ENCODE results near the gene ITFG1. TPM values are rescaled to one million over a fixed set of nuclear protein-coding genes. Genes with fewer than 3 reads are reported as not detected.
A peak's percentile ranks its signal among the peaks of the same experiment; 100 is the strongest.
"Not testable (repeated sequence)": the region's sequence is repeated elsewhere in the genome, so short reads cannot be mapped to it uniquely, and the experiment has no call there.

ITFG1 gene
- total and polyA plus RNA-seq, 2 of the 13 experiments (the other 11 are each of a cell fraction or from before 2014, with no cell fraction given), result 74.5 to 150 TPM

DNA sequence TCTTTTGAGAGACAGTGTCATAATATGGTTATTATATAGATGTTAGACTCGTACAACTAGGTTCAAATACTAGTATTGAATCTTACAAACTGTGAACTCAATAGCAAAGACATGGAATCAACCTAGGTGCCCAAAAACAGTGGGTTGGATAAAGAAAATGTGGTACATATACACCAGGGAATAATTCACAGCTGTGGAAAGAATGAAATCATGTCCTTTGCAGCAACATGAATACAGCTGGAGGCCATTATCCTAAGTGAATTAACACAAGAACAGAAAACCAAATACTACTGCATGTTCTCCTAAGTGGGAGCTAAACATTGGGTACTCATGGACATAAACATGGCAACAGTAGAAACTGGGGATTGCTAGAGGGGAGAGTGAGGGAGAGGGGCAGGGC lies 8.4 kb upstream of the ITFG1 start:
- Histone ChIP-seq H3K9ac (ENCODE audit: insufficient read depth, low read depth, low read length) (no peak overlapping the region), H3K27ac (ENCODE audit: extremely low read length, insufficient read depth, low read length) (no peak overlapping the region), H4K20me1 (ENCODE audit: insufficient read depth, low read length) (no peaks in the 10 kb centered on the region), H2AFZ (ENCODE audit: low read length) (no peak overlapping the region), H3K9me3 (ENCODE audit: low read length) (no peaks in the 10 kb centered on the region), H3K36me3 (replicated peaks in 1 of 2; ENCODE audit: control insufficient read depth in 1 of 2, insufficient read depth in 2 of 2, low read length in 2 of 2) (peaks cover 2 to 5% of the 10 kb centered on the region in 2 experiments; a peak in 3 of 5 replicates), H3K79me2 (ENCODE audit: insufficient read depth, low read length) (peaks cover 44% of the 10 kb centered on the region), H3K4me1 (ENCODE audit: insufficient read depth, low read length) (peaks cover 65% of the 10 kb centered on the region), H3K4me3 (replicated peaks in 1 of 3; ENCODE audit: insufficient read depth in 1 of 3, low read depth in 2 of 3, low read length in 3 of 3) (no peak overlapping the region), H3K27me3 (ENCODE audit: control insufficient read depth in 1 of 2, insufficient read depth in 2 of 2, low read length in 2 of 2) (no peaks in the 10 kb centered on the region), H3K4me2 (ENCODE audit: low read depth, low read length) (no peak overlapping the region)
- no peak for TF ChIP-seq RBM22 (optimal IDR thresholded peaks at IDR 0.05; ENCODE audit: low read length)
- TF ChIP-seq SCMH1 (CRISPR knock-in tag; IDR thresholded peaks at IDR 0.05; ENCODE audit: borderline replicate concordance), result no peak
- TF ChIP-seq ZNF674 (CRISPR knock-in tag; IDR thresholded peaks at IDR 0.05; ENCODE audit: low read depth), result no peak
- TF ChIP-seq MTF2 (CRISPR knock-in tag; IDR thresholded peaks at IDR 0.05; ENCODE audit: borderline replicate concordance), result no peak
- TF ChIP-seq ZNF441 (CRISPR knock-in tag; IDR thresholded peaks at IDR 0.05; ENCODE audit: borderline replicate concordance), result no peak
- TF ChIP-seq SMARCC2 (IDR thresholded peaks at IDR 0.05), result no peak
- no peak for TF ChIP-seq ZNF709 (CRISPR knock-in tag; IDR thresholded peaks at IDR 0.05)
- TF ChIP-seq NFKB2 (CRISPR knock-in tag; IDR thresholded peaks at IDR 0.05; ENCODE audit: borderline replicate concordance), result no peak
- no peak for TF ChIP-seq ISX (CRISPR knock-in tag; conservative IDR thresholded peaks at IDR 0.05)
- in situ Hi-C loops (cut with HindIII; ENCODE audit: extremely low pct_ligation_motif_present, low pct_unique_long_range_greater_than_20kb) (no loop called here), intact Hi-C loops (cut with micrococcal nuclease; ENCODE audit: unreplicated experiment) (no loop called here)
- DNase-seq (ENCODE audit: low spot score) (no peak), ATAC-seq (no peak), FAIRE-seq (no peak)
- POLR2A ChIA-PET, result interaction anchor here (4.1 kb wide), 1 partner anchor 8 kb away, joined by 28 read pairs; the partner anchor contains the start of genes ITFG1 and PHKB
- no TSS peak for BruUV-seq (replicated peaks)
- 96% methylated on average over 1 of the region's 1 CpG for WGBS (ENCODE audit: low lambda C conversion rate)
- CTCF ChIA-PET (ENCODE audit: low intra/inter-chr PET ratio, low total read pairs), result no interaction called here

DNA sequence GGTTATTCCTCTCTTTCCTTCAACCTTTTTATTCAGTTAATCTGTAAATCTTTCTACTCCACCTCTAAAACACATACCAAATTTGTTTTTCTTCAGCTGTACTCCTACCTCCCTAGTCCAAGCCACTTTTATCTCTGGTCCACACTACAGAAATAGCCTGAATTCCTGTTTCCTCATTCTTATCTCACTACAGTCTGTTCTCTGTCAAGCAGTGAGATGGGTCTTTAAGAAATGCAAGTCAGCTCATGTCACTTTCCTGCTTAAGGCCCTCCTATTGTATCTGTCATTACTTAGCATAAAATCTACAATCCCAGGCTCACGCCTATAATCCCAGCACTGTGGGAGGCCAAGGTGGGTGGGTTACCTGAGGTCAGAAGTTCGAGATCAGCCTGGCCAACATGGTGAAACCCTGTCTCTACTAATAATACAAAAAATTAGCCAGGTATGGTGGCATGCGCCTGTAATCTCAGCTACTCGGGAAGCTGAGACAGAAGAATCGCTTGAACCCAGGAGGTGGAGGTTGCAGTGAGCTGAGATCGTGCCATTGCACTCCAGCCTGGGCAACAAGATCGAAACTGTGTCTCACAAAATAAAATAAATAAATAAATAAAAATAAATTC lies 7.3 kb upstream of the ITFG1 start:
- intact Hi-C loops (cut with micrococcal nuclease; ENCODE audit: unreplicated experiment); H3K9ac ChIP-seq (ENCODE audit: insufficient read depth, low read depth, low read length); H3K4me2 ChIP-seq (ENCODE audit: low read depth, low read length); H3K27me3 ChIP-seq (ENCODE audit: control insufficient read depth in 1 of 2, insufficient read depth in 2 of 2, low read length in 2 of 2); BruUV-seq (replicated peaks); H3K27ac ChIP-seq (ENCODE audit: extremely low read length, insufficient read depth, low read length); ATAC-seq; CTCF ChIA-PET (ENCODE audit: low intra/inter-chr PET ratio, low total read pairs); FAIRE-seq; DNase-seq (ENCODE audit: low spot score); H4K20me1 ChIP-seq (ENCODE audit: insufficient read depth, low read length); H3K4me3 ChIP-seq (replicated peaks in 1 of 3; ENCODE audit: insufficient read depth in 1 of 3, low read depth in 2 of 3, low read length in 3 of 3); in situ Hi-C loops (cut with HindIII; ENCODE audit: extremely low pct_ligation_motif_present, low pct_unique_long_range_greater_than_20kb); H3K36me3 ChIP-seq (replicated peaks in 1 of 2; ENCODE audit: control insufficient read depth in 1 of 2, insufficient read depth in 2 of 2, low read length in 2 of 2); H2AFZ ChIP-seq (ENCODE audit: low read length); H3K9me3 ChIP-seq (ENCODE audit: low read length): not testable (repeated sequence)
- TF ChIP-seq RBFOX2 (IDR thresholded peaks at IDR 0.05; ENCODE audit: low read depth, low read length), result 0 out of 2 replicates have a peak, but pooled peaks have one; percentile 1
- Histone ChIP-seq H3K4me1 (ENCODE audit: insufficient read depth, low read length) (peaks cover 65% of the 10 kb centered on the region), H3K79me2 (ENCODE audit: insufficient read depth, low read length) (peaks cover 48% of the 10 kb centered on the region)
- 98% methylated on average over 7 of the region's 7 CpGs for WGBS (ENCODE audit: low lambda C conversion rate)
- POLR2A ChIA-PET, result interaction anchor here (0.8 to 4.1 kb wide), 2 partner anchors 7 to 13 kb away, joined by 3 to 28 read pairs; partner anchors contain the start of genes ITFG1 and PHKB

Data from HepG2 (cell line).